ENCODE results near the gene SLCO4A1. TPM values are rescaled to one million over a fixed set of nuclear protein-coding genes. Genes with fewer than 3 reads are reported as not detected.
"Not testable (repeated sequence)": the region's sequence is repeated elsewhere in the genome, so short reads cannot be mapped to it uniquely, and the experiment has no call there.

The SLCO4A1 gene
- total RNA-seq, 1 donor from 2014 or later, result 1.7 TPM

DNA sequence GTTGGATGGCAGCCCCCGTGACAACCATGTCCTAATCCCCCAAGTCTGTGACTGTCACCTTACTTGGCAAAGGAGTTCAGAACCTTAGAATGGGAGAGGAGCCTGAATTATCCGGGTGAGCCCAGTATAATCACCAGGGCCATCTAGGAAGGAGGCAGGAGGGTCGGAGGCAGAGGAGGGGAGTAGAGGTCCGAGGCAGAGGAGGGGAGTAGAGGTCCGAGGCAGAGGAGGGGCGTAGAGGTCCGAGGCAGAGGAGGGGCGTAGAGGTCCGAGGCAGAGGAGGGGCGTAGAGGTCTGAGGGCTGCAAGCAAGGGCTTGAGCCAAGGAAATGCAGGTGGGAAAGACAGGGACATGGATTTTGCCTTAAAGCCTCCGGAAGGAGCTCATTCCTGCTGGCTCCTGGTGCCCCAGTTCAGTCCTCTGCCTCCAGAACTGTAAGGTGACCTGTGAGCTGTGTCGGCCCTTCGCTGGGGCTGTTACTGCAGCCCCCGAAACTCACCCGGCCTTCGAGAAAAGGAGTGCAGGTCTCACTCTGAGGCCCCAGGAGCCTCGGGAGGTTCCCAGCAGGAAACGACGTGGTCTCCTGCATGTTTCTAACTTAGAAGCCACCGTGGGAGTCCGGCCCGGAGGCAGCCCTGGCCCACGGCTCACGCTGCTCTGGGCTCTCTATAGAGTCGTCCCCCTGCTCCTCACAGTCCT lies 20.0 kb upstream of the SLCO4A1 start:
- DNase-seq (ENCODE audit: low spot score) (no peak), ATAC-seq (no peak)

DNA sequence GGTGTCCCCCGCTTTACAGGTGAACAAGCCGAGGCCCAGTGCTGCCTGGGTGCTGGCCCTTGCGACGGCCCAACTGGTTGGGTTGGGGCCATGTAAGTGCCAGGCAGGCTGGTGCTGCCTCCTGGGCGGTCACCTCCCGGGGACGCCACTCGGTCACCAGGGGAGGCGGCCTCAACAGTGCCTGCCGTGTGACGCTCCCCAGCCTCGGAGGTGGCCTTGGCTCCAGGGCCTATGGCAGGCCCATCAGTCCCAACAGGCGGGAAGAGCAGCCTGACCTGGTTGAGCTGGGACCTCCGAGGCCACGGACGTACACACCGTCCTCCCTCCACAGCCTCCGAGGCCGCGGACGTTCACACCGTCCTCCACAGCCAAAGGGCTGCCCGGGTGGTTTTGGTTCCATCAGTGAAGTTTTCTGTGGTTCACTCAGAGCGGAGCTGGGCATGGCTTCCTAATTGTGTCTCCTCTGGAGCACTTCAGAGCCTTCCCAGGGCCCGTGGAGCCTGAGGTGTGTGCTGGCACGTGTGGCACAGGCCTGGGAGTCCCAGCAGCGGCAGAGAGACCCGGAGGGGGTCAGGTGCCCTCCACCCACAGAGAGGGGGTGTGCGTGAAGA lies 19.3 kb upstream of the SLCO4A1 start:
- ATAC-seq, result no peak
- no peak for DNase-seq (ENCODE audit: low spot score)

DNA sequence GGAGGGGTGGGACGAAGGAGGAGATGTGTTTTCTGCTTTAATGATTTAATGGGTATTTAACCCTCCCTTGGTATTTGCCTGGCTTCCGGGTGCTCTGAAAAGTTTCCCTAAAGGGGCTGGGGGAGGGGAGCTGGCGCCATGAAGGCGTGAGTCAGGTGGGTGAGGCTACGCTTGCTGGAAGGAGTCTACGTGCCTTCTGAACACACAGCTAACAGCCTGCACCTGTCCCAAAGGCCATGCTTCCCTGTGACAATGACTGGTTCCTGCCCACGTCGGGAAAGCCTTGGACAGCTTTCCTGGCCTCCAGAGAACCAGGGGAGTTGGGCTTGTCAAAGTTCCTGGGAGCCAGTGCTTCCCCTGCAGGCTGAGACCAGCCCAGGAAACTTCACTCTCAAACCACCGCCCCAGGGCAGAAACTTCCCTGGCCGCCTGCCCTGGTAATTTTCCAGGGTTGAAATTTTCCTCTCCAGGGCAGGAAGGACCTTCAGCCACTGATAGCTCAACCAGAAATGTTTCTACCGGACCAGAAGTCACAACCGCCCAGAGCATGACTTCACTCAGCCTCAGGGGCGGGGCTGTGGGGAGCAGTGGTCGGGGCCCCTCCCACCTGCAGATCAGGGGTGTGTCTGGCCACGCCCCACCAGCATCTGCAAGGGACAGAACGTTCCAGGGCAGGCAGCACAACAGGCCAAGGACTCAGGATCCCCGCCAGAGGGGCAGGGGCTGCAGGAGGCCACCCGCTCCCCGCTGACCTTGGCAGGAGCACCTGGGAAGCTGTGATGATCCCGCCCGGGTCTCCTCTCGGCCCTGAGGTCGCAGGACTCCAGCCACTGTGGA lies 18.6 kb upstream of the SLCO4A1 start:
- DNase-seq (ENCODE audit: low spot score) (peak; percentile 88), ATAC-seq (peak; percentile 90)

DNA sequence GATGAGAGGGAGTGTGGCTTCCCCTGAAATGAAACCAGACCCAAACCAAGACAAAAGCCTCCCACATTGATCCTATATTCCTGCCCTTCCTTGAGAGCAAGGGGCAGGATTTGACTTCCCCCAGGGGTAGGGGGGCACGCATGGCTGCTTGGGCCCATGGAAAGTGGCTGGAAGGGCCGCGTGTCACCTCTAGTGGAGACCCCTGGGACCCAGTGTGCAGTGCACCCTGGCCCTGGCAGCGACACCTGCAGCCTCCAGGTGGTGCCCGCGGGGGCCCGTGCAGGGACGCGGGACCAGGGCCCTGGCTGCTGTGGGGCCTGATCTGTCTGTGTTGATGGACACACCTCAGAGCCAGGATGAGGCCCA lies 18.0 kb upstream of the SLCO4A1 start:
- ATAC-seq (peak; percentile 5), DNase-seq (ENCODE audit: low spot score) (no peak)

DNA sequence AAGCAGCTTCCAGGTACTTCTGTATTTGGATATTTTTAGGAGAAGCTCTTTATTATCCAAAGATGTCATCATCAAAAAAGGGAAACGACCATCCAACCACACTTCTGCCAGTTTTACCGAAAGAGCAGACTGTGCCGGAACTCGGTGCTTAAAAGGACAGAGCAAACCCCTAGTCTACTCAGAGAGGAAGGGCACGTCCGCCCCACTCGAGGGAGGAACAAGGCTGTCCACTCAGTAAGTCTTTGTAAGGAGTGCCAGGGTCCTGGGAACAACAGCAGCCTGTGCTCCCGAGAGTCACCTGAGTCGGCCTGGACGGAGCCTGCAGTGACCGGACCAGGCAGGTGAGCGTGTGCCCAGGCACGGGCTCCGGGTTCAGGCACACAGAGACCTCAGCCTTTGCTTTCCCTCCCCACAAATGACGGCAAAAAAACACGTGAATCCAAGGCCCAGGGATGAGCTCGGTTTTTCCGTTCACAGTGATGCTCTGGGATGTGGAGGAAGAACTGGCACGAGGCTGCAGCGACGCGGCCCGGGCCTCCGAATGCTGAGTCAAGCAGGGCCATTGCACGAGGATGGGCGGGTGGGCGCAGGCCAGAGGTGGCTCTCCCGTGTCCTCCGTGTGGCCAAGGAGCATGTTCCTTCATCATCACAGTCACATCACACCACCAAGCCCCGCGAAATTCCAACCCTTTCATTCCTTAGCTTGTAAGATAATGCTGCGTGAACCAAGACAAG lies 17.4 kb upstream of the SLCO4A1 start:
- DNase-seq (ENCODE audit: low spot score), result no peak
- ATAC-seq, result peak; percentile 8

DNA sequence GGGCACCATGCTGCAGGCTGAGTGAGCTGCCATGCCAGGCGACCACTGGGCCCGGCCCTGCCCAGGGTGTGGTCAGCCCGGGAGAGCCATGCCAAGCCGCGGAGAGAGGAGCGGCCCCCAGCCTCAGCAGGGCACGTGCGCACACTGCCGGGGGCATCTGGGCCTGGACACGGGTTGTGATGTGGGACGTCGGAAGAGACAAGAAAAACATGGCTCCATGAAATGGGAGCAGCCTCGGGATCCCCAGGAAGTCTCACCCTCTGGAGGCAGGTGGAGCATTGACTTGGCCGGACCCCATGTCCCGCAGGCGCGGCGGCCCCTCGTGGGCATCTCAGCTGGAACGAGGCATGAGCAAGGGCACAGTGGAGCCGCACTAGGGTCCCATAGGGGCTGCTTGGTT lies 16.8 kb upstream of the SLCO4A1 start:
- DNase-seq (ENCODE audit: low spot score) (no peak), ATAC-seq (no peak)

DNA sequence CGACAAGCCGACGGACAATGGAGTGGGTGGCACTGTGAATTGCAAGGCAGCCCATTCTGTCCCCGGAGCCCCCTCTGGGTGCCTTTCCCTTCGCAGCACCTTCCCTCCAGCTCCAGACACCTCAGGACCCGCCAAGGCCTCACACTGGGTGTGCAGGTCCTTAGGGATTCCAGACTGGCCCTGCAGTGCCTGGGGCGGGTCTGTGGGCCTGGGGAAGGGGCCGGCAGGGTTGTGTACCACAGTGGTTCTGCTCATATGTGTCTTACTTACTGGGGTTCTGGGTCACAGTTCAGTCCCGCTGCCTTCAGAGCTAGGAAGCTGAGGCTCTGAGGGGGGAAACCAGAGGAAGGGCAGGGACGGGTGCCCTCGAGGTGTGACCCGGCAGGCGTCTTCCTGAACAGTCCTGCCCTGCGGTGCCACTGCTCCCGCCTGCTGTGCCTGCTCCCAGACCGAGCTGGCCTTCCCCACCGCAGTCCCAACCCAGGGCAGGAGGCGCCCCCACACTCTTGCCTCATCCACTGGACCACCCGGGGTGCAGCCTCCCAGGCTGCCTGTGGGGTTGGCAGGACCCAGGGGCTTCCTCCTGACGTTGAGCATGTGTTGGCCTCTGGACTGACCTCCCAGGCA lies 16.3 kb upstream of the SLCO4A1 start:
- ATAC-seq (no peak), DNase-seq (ENCODE audit: low spot score) (no peak)

DNA sequence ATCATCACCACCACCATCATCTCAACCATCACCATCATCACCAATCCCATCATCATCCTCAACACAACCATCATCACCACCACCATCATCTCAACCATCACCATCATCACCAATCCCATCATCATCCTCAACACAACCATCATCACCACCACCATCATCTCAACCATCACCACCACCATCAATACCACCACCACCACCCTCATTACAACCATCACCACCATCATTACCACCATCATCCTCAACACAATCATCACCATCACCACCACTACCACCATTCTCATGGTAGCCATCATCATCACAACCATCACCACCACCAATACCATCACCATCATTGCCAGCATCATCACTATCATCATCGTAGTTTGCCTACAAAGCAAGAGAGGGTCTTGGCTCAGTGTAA lies 14.9 kb upstream of the SLCO4A1 start:
- DNase-seq (ENCODE audit: low spot score); ATAC-seq: not testable (repeated sequence)

DNA sequence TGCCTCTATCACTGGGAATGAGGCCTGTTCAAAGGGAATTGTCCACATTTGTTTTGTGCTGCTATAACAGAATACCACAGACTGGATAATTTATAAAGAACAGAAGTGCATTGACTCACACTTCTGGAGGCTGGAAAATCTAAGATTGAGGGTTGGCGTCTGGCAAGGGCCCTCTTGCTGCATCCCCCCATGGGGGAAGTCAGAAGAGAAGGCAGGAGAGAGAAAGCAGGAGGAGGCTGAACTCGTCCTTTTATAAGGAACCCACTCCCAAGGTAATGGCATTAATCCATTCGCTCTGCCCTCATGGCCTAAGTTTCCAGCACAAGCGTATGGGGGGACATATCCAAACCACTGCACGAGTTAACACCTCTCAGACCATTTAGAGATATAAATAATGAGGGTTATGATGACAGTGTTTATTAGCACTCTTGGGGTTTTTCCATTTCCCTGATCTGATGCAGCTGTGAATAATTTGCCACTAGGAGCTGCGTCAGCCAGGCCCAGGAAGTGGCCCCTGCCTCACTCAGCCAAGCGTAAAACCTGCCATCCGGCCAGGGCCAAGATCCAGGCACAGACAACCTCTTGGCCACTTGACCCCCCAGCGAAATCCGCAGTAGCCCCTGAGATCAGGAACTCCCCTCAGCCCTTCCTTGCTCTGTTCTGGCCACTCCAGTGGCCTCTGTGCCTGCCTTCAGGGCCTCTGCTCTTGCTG lies 14.2 kb upstream of the SLCO4A1 start:
- ATAC-seq (no peak), DNase-seq (ENCODE audit: low spot score) (no peak)

DNA sequence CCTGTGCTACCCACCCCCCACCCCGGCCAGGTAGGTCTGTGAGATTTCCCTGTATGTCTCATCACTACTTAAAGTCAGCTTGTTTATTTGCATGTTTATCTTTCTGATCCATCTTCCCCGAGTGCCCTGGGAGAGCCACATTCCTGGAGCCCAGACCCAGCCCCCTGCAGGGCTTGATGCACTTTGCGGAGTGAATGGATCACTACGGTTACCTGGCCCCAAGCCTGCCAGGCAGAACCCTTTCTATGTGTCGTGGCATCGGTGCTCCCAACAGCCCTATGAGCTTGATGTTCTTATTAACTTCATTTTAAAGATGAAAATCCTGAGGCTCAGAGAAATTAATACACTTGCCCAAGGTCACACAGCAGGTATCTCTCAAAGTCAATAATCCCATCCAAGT lies 13.6 kb upstream of the SLCO4A1 start:
- no peak for DNase-seq (ENCODE audit: low spot score)
- no peak for ATAC-seq

DNA sequence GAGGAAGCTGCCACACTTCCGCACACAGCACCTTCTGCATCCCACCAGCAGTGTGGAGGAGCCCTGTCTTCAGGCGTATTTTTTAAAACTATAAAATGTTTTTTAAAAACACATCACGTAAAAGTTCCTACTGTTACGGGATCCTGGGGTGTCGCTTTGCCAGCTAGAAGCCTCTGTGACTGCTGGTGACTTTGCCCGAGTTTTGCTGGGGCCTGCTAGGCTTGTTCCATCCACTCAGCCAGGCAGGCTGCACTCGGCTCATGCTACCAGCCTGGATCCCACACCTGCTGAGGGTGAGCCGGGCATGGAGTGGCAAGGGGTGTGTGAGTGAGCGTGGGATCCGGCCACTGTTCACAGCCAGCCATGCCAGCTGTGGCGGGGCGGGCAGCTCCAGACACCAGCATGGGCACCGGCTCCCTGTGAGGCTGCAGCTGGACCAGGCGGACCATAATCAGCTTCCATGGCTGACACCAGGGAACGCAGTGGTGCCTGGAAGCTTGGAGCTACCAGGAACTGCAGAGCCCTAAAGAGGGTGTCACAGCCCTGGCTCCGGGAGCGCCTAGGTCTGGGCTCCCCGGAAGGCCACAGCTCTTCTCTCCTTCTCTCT lies 12.3 kb upstream of the SLCO4A1 start:
- no peak for ATAC-seq
- no peak for DNase-seq (ENCODE audit: low spot score)

DNA sequence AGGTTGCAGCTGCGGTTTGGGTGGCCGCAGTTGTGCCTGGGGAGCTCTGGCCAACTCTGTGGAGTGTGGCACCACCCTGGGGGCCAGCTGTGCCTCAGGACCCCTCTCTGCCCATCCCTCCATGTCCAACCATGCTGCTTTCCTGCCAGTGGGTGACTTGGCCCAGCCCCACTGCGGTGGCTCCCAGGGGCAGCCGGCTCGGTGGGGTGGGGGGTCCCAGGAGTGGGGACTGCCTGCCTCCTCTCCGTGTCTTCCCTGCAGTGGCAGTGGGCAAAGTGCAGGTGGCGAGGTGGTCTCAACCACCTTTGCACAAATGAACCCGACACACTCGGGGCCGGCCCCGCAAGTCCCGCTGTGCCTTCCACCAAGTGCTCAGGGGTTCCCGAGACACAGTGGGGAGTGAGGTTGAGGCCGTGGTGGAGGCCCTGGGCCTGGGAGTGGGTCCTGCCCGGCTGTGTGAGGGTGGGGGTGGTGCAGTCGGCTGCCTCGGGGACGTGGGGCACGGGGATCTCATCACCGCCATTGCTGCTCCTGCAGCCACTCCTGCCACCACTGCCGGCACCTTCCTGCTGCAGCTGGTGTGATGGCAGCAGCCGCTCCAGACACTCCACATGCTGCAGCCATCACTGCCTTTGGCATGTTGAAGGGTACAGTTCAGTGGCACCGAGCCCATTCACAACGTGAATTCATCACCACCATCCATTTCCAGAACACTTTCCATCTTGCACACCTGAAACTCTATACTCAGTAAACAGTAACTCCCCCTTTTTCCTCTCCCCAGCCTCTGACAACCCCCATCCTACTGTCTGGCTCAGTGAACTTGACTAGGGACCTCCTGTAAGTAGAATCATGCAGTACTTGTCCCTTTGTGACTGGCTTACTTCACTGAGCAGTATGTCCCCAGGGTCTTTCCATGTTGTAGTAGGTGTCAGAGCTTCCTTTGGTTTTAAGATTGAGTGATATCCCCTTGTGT lies 10.7 kb upstream of the SLCO4A1 start:
- ATAC-seq (no peak), DNase-seq (ENCODE audit: low spot score) (no peak)

DNA sequence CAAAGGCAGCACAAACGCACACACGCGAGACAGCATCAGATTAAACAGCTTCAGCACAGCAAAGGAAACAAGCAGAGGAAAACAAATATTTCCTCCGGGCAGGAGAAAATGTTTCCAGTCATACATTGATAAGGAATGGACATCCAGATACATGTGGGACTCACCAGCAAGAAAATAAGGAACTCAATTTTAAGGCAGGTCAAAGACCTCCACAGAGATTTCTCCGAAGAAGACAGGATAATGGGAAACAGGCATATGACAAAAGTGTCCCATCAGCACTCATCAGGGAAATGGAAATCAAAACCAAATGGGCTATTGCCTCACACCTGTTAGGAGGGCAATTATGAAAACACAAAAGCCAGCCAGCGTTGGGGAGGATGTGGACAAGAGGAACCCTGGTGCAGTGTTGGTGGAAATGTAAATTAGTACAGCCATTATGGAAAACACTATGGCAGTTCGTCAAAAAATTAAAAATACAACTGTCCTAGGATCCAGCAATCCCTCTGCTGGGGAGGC lies 9.7 kb upstream of the SLCO4A1 start:
- ATAC-seq, result peak; percentile 32

DNA sequence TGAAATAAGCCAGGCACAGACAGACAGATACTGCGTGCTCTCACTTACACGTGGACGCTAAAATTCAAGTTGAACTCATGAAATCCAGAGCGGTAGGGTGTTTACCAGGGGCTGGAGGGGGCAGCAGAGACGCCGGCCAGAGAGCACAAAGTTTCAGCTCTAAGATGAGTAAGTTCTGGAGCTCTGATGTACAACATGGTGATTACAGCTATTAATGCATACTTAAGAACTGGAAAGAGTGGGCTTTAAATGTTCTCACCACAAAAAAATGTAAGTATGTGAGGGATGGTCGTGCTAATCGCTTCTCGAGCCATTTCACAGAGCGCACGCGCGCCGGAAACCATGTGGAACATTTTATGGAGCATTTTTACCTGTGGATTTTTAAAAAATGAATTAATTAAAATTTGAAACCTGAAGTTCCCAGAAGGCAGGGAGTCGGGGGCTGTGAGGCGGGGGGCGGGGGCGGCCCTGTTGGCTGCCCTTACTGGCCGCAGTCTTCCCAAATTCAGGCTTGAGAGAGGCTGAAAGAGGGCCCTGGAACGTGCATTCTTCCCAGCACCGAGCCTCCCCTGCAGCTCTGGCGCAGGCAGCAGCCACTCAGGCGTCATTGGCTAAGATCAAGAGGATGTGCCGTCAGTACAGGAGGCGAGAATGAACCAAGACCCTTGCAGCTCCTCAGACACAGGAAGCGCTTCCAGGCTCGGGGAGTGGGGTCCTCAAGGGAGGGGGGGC lies 8.5 kb upstream of the SLCO4A1 start:
- ATAC-seq (no peak), DNase-seq (ENCODE audit: low spot score) (no peak)

More for the DNA sequence above, 9.7 kb upstream of the SLCO4A1 start:
- no peak for DNase-seq (ENCODE audit: low spot score)

DNA sequence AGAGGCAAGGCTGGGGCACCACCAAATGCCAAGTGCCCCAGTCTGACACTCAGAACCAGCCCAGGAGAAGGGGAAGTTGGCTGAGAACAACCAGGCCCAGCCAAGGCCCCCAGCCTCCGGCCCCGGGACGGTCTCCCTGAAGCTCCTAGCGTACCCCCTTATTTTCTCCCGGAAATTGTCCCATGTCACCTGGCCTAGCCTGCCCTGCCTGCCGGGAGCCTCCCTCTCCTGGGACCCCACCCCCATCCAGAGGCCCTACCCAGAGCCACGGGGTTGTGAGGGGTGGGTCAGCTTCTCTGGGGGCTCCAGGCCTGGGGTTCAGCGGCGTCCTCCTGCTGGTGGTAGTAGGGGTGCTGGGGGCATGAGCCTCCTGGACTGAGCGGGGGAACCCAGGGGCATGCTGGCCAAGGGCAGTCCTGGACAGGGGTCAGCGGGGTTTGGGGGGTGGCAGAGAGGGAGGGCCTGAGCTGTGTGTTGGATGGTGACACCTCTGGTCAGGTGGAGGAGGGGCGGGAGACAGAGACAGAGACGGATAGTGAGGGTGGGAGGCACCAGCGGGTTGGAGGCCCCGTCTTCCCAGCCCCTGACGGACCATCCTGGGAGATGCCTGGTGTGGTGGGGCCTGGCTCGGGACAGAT lies 7.9 kb upstream of the SLCO4A1 start:
- ATAC-seq (no peak), DNase-seq (ENCODE audit: low spot score) (no peak)

DNA sequence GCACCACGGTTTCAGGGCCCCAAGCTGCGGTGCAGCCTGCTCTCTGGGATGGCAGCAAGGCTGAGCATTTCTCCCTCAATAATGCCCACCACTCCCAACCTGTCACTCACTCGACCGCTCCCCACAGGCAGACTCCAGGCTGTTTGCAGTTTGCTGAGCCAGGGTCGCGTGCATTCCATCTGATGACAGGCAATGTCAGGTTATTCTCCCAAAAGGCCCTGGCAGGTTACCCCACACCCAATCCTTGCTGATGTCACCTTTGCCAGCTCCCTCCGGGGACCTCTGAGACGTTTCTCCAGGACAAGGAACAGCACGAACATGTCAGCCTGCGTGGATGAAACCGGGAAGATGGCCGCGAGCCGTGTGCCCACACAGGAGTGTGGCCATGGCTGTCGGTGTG lies 7.1 kb upstream of the SLCO4A1 start:
- ATAC-seq (no peak), DNase-seq (ENCODE audit: low spot score) (no peak)

DNA sequence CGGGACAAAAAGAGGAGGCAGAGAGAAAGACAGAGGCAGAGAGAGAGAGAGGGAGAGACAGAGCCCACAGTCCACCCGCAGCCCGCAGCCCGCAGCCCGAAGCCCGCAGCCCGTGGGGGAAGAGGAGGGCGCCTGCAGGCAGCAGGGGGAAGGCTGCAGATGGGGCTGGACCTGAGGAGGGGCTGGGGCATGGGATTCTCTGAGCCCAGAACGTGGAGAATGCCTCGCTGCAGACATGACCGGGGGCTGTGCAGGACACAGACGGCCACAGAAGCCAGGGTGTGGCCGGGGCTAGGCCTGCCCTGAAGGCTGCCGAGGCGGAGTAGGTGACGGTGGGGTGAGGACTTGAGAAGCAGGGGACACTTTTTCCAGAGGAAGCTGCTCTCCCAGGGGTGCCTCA lies 6.5 kb upstream of the SLCO4A1 start:
- ATAC-seq (no peak), DNase-seq (ENCODE audit: low spot score) (no peak)

Data from left lobe of liver (tissue), 2 donors.